Memory B cell (primary cell): Measurements from ENCODE around the gene FRK.

ENCODE experiments used
- ATAC-seq: fragments of 150-1000 bp; cut with Tn5 transposase; 2 replicates; pipeline ENCODE4 v1.10.0; 2021; ENCODE audit warnings: low read depth, mild to moderate bottlenecking, moderate library complexity
- DNase-seq, 2 donors: peaks; one replicate each; pipeline ENCODE4 v3.0.0; 2022; ENCODE audit warnings: low spot score in 2 of 2
- H3K27ac Mint-ChIP-seq: one replicate; pipeline ENCODE4 v1.8.0; 2022; ENCODE audit warnings: mild to moderate bottlenecking, moderate library complexity, mixed read lengths
- H3K27me3 Mint-ChIP-seq: one replicate; pipeline ENCODE4 v1.8.0; 2022; ENCODE audit warnings: mixed read lengths
- H3K36me3 Mint-ChIP-seq: one replicate; pipeline ENCODE4 v1.8.0; 2022; ENCODE audit warnings: mild to moderate bottlenecking, mixed read lengths
- H3K4me1 Mint-ChIP-seq: one replicate; pipeline ENCODE4 v1.8.0; 2022; ENCODE audit warnings: mixed read lengths
- H3K4me3 Mint-ChIP-seq: one replicate; pipeline ENCODE4 v1.8.0; 2022; ENCODE audit warnings: mild to moderate bottlenecking, moderate library complexity, mixed read lengths
- H3K9me3 Mint-ChIP-seq: one replicate; pipeline ENCODE4 v1.8.0; 2022; ENCODE audit warnings: mixed read lengths

FRK gene

DNA sequence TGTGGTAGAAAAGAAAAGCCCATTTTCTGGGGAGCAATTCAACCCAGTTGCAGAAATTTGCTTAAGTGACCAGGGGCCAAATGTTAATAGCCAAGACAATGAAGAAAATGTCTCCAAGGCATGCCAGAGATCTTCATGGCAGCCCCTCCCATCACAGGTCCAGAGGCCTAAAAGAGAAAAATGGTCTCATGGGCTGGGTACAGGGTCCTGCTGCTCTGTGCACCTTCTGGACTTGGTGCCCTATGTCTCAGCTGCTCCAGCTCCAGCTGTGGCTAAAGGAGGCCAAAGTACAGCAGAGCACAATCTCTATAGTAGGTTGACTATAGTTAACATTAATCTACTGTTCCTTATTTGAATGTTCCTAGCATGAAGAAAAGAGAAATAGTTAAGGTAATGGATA, 44.7 kb downstream of the FRK start:
- Mint-ChIP-seq H3K9me3 (no peaks in the 10 kb centered on the region), H3K27me3 (no peaks in the 10 kb centered on the region), H3K4me3 (no peak overlapping the region), H3K27ac (no peak overlapping the region), H3K36me3 (peaks cover 2% of the 10 kb centered on the region), H3K4me1 (peaks cover 25% of the 10 kb centered on the region)
- DNase-seq: no peak
- no peak for ATAC-seq

DNA sequence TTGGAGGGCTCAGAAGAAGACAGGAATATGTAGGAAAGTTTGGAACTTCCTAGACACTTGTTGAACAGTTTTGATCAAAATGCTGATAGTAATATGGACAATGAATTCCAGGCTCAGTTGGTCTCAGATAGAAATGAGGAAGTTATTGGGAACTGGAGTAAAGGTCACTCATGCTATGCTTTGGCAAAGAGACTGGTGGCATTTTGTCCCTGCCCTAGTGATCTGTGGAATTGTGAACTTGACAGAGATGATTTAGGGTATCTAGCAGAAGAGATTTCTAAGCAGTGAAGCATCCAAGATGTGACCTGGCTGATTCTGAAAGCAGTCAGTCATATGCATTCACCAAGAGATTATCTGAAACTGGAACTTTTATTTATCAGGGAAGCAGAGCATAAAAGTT, 45.1 kb downstream of the FRK start:
- Mint-ChIP-seq H3K4me3 (no peak overlapping the region), H3K9me3 (no peaks in the 10 kb centered on the region), H3K4me1 (peaks cover 25% of the 10 kb centered on the region), H3K27me3 (no peaks in the 10 kb centered on the region), H3K36me3 (peaks cover 2% of the 10 kb centered on the region), H3K27ac (no peak overlapping the region)
- ATAC-seq: no peak
- no peak for DNase-seq

DNA sequence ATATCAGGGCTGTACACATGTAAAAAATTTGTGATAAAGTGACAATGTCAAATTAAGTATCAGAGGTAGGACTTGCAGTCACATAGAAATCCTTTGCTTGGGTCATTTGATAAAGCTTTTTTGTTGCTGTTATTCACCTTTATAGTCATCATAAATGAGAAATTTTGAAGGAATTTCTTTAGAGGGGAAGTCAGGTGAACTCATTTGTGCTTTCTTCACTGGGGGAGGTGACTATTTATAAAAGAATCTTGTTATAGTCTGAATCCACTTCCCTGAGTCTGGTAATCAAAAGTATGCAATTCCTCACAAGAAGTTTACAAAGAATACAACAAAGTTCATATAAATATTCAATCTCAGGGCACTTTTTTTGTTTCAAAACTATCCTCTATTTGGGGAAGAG, 47.7 kb downstream of the FRK start:
- no peak for DNase-seq
- Mint-ChIP-seq H3K4me1 (peaks cover 23% of the 10 kb centered on the region), H3K9me3 (no peaks in the 10 kb centered on the region), H3K27me3 (no peaks in the 10 kb centered on the region), H3K27ac (no peak overlapping the region), H3K4me3 (no peak overlapping the region), H3K36me3 (peaks cover 2% of the 10 kb centered on the region)
- ATAC-seq: no peak

DNA sequence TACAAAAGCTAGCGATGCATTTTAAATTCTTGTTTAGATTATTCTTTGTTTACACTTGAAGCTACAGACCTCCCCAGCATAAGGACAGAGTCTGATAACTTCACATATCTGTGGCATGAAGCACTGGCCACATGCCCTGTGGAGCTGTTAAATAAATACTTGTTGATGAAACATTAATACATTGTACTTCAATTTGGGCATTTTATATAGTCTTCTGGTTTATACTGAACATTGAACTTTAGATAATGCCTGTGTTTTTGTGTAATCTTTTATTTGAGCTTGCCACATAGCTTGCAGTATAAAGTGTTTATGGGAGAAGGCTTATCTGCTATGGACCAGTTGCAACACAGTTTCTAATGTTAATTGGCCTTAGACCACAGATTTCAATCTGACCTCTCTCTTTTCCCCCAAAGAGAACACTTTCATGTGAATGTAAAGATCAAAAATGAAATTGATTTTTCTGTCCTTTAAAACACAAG, 48.2 kb downstream of the FRK start:
- DNase-seq: no peak
- ATAC-seq: no peak
- Mint-ChIP-seq H3K27me3 (no peaks in the 10 kb centered on the region), H3K9me3 (no peaks in the 10 kb centered on the region), H3K4me1 (peaks cover 19% of the 10 kb centered on the region), H3K36me3 (peaks cover 2% of the 10 kb centered on the region), H3K27ac (no peak overlapping the region), H3K4me3 (no peak overlapping the region)

DNA sequence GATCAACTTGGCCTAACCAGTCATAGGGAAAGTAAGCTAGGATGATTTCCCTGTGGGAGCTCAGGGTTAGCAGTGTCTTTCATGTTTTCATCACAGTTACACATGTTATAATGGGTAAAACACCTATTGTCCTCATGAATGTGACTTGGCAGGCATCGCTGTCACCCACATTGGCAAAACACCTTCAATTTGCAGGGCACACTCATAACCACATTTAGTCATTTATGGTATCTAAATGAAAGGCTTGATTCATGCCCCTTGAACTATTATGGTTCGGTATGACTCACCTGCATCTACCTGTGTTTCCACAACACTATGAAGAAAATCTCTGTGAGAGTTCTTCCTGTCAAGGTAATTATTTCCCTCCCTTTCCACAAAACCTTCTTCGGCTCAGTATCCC, 49.2 kb downstream of the FRK start:
- Mint-ChIP-seq H3K4me3 (no peak overlapping the region), H3K4me1 (peaks cover 13% of the 10 kb centered on the region), H3K27me3 (no peaks in the 10 kb centered on the region), H3K36me3 (peaks cover 2% of the 10 kb centered on the region), H3K9me3 (no peaks in the 10 kb centered on the region), H3K27ac (no peak overlapping the region)
- DNase-seq (no peak), ATAC-seq (no peak)

DNA sequence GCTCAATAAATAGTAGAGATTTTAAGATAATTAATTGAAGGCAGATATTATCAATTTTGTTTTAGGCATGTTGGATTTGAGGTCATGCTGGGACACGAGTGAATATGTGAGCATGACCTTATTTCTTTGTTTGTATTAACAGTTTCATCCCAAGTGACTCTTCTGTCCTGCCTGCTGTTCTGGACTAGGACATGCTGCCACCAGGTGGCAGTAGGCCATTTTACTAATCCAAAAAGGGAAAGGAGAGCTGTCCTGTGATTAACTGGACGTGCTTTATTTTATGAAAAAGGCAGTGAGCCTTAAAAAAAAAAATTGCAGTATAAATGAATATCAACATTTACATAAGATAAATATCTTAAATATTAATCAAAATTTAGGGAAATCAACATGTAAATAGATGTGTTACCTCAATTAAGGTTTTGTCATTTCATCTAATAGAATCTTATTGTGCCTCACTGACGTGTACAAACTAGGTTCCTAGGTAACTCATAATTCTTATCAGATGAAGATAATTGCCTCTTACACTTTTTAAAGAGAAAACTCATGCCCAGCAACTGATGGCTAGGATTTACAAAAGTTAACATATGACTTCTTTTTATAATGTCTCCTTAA, 49.8 kb downstream of the FRK start:
- Mint-ChIP-seq H3K9me3 (no peaks in the 10 kb centered on the region), H3K36me3 (peaks cover 2% of the 10 kb centered on the region), H3K4me3 (no peak overlapping the region), H3K27ac (no peak overlapping the region), H3K27me3 (no peaks in the 10 kb centered on the region), H3K4me1 (peaks cover 13% of the 10 kb centered on the region)
- DNase-seq: peak; percentile 29 to 37
- ATAC-seq: peak; percentile 59

DNA sequence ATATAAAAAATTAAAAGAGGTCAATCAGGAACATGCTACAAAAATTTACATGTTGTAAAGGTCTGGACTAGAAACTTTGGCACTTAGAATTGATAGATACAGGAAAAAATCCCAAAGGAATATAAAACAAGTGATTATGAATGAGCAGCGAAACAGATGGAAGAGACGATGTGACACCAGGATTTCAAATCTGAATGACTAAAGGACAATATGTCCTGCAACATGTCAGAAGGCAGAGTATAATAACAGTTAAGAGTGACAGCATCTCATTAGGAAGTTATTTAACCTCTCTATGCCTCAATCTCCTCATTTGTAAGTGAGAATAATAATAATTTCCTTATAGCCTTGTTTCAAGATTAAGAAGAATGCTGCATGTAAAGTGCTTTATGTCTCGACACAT, 50.3 kb downstream of the FRK start:
- Mint-ChIP-seq H3K4me1 (peaks cover 9% of the 10 kb centered on the region), H3K27me3 (no peaks in the 10 kb centered on the region), H3K4me3 (no peak overlapping the region), H3K27ac (no peak overlapping the region), H3K9me3 (no peaks in the 10 kb centered on the region), H3K36me3 (peaks cover 2% of the 10 kb centered on the region)
- ATAC-seq (no peak), DNase-seq (no peak)

DNA sequence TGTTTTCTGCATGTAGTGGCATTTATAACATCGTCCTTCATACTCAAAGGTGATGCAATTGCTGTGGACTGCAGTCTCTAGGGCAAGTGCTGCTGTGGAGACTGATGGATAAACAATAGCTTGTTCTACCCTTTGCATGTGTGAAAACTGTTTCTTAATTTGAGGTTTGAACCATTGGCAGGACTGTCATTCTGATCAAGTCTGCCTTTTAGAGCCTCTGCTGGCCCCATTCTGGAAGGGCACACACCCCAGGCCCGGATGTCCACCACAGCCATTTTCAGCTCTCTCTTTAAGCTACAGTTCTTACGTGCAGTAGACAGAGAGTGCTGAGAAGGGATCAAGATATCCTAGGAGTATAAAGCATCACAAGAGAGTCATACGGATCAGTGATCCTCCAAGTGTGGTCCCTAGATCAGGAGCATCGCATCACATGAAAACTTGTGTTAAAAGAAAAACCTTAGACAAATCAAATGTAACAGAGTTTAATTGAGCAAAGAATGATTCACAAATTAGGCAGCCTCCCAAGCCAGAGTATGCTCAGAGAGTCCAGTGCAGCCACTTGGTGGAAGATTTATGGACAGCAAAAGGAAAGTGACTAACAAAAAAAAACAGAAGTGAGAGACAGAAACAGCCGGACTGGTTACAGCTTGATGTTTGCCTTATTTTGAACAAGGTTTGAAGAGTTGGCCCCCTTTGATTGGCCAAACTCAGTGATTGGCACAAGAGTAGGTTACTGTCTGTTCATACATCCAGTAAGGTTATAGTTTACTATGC, 52.0 kb downstream of the FRK start:
- Mint-ChIP-seq H3K9me3 (no peaks in the 10 kb centered on the region), H3K4me1 (peaks cover 6% of the 10 kb centered on the region), H3K27me3 (no peaks in the 10 kb centered on the region), H3K4me3 (no peak overlapping the region), H3K36me3 (no peaks in the 10 kb centered on the region), H3K27ac (no peak overlapping the region)
- DNase-seq: no peak
- peak; percentile 24 for ATAC-seq

DNA sequence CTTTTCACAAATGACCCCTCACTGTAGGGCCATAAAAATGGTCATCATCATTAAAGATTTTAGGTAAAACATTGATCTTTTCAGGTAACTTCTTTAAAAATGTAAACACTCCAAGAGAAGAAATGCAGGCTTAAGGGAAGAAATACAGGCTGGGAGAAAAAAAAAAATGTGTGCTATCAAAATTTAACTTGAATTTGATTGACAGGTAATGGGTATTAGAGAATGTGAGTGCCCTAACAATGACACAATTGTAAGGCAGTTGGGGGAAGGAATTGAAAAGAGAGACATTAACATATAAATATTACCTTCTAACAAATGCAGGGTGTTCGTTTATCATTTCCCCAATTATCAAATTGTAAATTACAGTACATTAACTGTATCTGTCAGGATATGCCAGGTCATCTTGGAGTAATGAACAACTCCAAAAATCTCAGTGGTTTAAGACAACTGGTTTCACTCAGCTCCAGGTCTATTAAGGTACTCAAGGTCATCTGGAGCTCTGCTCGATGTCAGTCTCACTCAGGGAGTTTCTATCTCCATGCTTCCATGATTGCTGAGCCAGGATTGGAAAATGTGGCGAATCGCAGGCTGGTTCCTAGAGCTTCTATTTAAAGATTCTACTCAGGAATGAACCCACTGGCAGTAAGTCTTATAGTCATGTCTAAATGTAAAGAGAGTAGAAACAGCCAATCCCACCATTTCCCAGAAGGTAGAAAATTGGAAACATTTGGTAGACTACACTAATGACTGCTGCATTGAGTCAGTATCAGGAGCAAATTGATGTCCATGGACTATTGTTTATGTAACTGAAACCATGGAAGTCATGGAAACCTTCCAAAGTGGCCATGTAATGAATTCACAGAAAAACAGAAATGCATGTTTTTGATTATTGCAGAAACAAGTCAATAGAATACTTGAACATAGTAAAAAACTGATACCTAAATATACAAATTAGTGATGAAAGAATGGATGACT, 55.6 kb downstream of the FRK start:
- Mint-ChIP-seq H3K27ac (no peak overlapping the region), H3K27me3 (no peaks in the 10 kb centered on the region), H3K4me1 (peaks cover 6% of the 10 kb centered on the region), H3K4me3 (no peak overlapping the region), H3K9me3 (no peaks in the 10 kb centered on the region), H3K36me3 (no peaks in the 10 kb centered on the region)
- ATAC-seq (no peak), DNase-seq (no peak)

DNA sequence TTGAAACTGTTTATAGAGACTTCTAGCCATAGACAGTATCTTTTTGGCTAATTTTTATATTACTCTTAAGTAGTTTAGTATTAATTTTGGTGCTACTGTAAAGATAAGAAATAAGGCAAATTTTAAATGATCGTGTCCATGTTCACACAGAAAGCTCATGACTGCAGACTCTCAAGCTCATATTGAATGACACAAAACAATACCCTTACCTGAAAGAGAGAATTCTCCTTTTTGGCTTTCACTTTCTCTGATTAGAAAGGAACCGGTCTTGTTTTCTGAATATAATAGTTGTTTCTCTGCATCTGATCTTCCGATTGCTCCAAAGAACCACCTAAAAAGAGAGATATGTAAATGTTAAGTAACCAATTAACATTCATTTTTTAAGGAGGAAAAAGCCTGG, 57.0 kb downstream of the FRK start:
- Mint-ChIP-seq H3K4me3 (no peak overlapping the region), H3K4me1 (peaks cover 2% of the 10 kb centered on the region), H3K27ac (no peak overlapping the region), H3K36me3 (no peaks in the 10 kb centered on the region), H3K9me3 (no peaks in the 10 kb centered on the region), H3K27me3 (no peaks in the 10 kb centered on the region)
- DNase-seq: no peak
- no peak for ATAC-seq

DNA sequence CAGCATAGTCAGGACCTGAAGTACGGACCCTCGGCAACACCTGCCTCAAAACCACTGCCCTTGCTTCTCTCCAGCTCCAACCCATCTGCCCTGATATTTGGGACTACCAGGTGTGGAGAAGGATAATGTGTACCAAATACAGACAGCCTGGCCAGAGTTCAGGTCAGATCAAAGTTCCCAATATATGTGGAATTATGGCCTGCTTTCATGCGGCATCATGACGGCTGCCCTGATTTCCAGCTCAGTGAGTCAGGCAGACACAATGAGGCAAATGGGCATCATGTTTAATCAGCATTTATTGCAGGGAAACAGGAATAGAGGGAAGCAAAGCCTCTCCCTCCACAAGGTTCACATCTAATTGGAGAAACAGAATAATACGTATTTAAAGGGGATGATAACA, 57.9 kb downstream of the FRK start:
- no peak for DNase-seq
- Mint-ChIP-seq H3K9me3 (no peaks in the 10 kb centered on the region), H3K36me3 (no peaks in the 10 kb centered on the region), H3K4me1 (no peaks in the 10 kb centered on the region), H3K4me3 (no peak overlapping the region), H3K27me3 (no peaks in the 10 kb centered on the region), H3K27ac (no peak overlapping the region)
- no peak for ATAC-seq

DNA sequence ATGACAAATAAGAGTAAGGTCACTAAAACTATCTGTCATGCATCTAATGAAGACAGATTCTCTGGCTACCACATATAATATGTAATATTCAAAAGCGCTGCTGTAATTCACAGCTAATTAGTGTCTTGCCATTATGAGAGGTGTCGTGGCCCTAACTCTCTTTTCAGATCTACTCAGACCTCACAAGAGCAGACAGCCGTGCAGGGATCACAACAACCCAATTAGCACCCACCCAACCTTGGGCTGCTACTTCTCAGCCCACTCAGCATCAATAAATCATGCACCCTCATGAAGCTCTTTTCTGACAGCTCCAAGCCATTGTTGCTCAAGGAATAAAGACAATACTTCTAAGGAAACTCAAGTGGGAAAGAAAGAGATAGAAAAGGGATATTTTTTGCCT, 61.5 kb downstream of the FRK start:
- ATAC-seq: no peak
- H3K27ac Mint-ChIP-seq: no peak overlapping the region
- no peak overlapping the region for H3K4me3 Mint-ChIP-seq
- no peaks in the 10 kb centered on the region for H3K9me3 Mint-ChIP-seq
- no peak for DNase-seq
- H3K4me1 Mint-ChIP-seq: no peaks in the 10 kb centered on the region
- H3K36me3 Mint-ChIP-seq: no peaks in the 10 kb centered on the region
- H3K27me3 Mint-ChIP-seq: no peaks in the 10 kb centered on the region

DNA sequence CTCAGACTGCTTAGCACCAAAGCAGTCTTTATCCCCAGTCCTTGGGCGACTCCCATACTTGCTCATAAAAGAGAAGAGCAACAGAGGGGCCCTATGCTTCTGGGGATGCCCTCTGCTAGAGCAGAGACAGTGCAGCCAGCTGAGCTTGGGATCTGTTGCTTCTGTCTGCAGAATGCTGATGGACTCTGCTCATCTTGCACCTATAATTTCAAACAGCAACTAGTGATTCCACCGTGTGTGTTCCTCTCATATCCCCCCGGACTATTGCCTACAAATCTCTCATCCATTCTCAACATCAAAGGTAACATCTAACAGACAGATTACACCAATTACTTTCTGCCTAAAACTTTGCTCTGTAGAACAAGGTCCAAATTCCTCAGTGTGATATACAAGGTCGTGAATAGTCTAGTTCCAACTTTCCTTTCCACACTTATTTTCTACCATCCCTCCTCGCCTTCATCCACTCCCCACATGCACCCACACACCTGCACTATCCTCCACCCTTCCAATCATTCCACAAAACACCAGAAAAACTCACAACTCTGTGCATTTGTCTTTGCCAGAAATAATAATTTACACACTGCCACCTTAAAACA, 62.6 kb downstream of the FRK start:
- Mint-ChIP-seq H3K4me3 (no peak overlapping the region), H3K9me3 (no peaks in the 10 kb centered on the region), H3K27me3 (no peaks in the 10 kb centered on the region), H3K36me3 (no peaks in the 10 kb centered on the region), H3K27ac (no peak overlapping the region), H3K4me1 (no peaks in the 10 kb centered on the region)
- DNase-seq: no peak
- ATAC-seq: no peak

DNA sequence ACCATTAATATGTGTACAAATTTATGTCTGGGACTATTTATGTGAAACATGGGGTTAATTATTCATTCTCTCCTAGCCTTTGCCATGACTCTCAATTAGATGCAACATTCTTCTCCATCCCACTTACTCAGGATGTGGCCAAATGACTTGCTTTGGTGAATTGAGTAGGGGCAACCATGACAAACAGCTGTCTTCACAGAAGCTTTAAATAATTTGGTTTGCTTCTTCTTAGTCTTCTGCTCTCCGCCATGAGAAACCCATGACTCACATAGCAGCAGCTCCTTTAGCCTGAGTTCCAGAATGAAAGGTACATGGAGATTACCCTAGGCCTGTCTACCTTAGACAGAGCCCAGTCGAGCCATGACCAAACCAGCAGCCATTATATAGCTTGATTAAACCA, 74.7 kb downstream of the FRK start:
- ATAC-seq (no peak), DNase-seq (no peak)
- Mint-ChIP-seq H3K27me3 (no peaks in the 10 kb centered on the region), H3K4me1 (no peaks in the 10 kb centered on the region), H3K27ac (no peak overlapping the region), H3K4me3 (no peak overlapping the region), H3K36me3 (no peaks in the 10 kb centered on the region), H3K9me3 (no peaks in the 10 kb centered on the region)
